HUES64 (cell line): ENCODE data around the gene TMEM187.

Experiments used
- H3K27ac ChIP-seq: 2 replicates; pipeline ENCODE4 v1.7.0; 2013; ENCODE audit warnings: low read depth, low read length, inconsistent platforms
- H3K27me3 ChIP-seq: 2 replicates; pipeline ENCODE4 v1.6.1; 2013; ENCODE audit warnings: mild to moderate bottlenecking, low read length; ENCODE audit not compliant: insufficient read depth
- H3K36me3 ChIP-seq: 2 replicates; pipeline ENCODE4 v1.6.1; 2013; ENCODE audit warnings: mild to moderate bottlenecking, low read length; ENCODE audit not compliant: insufficient read depth
- H3K4me1 ChIP-seq: 2 replicates; pipeline ENCODE4 v1.6.1; 2013; ENCODE audit warnings: mild to moderate bottlenecking, low read length, moderate library complexity; ENCODE audit not compliant: insufficient read depth
- H3K4me3 ChIP-seq: 2 replicates; pipeline ENCODE4 v1.5.1; 2013; ENCODE audit warnings: mild to moderate bottlenecking, low read length, moderate library complexity
- H3K9ac ChIP-seq: 2 replicates; pipeline ENCODE4 v1.6.1; 2013; ENCODE audit warnings: mild to moderate bottlenecking, low read depth, low read length
- H3K9me3 ChIP-seq: 2 replicates; pipeline ENCODE4 v1.6.1; 2013; ENCODE audit warnings: low read depth, low read length; ENCODE audit not compliant: insufficient read depth
- WGBS: fragments of 150-250, 120-280 bp; methylation state at CpG from one replicate; pipeline ENCODE4 v1.1.7; 2013; ENCODE audit warnings: missing lambda C conversion rate; 5-methylcytosine and 5-hydroxymethylcytosine counted together

Gene TMEM187

DNA sequence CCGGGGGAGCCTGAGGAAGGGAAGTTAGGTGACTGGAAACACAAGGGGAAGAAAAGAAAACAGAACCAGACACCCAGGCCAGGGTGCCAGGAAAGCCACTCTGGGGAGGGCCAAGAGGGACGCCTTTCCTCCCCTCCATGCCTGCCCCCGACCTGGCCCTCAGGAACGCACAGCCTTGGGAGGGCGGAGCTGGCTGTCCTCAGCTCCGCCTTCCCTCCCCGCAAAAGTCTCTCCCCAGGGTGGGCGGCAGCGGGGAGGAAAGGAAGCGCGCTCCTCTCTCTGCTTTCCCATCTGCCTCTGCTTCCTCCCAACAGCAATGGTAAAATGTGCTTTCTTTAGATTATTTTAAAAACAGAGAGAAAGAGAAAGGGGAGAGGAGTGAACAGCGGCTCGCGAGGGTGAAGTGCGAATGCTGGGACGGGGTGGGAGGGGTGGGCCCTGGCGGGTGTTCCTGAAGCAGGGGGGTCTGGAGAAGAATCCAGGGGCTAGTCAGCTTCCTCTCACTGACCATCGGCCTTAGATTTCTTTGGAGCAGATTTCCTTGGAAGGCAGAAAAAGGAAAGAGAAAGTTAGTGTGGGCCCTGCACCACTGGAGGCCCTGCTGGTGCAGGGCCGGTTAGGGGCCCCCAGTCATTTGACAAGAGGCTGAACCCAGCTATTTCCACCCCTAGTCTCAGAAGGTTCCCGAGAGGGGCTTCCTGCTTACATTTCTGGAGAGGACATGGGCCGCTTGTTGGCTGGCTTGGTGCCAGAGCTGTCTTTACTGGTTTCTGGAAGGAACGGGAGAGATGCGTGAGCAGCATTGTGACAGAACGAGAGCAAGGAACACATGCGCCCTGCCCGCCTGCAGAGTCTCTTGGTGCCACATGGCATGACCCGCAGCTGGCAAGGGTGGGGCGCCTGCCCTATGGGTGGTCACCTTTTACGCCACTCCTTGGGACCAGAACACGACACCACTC is 23.4 kb upstream of the TMEM187 start:
- H3K27ac ChIP-seq, result peak overlapping the region; percentile 84
- no peak overlapping the region for H3K4me3 ChIP-seq
- peaks cover 56% of the 10 kb centered on the region for H3K36me3 ChIP-seq
- no peak overlapping the region for H3K9ac ChIP-seq
- no peaks in the 10 kb centered on the region for H3K9me3 ChIP-seq
- 0 out of 2 replicates have a peak, but pooled peaks cover 5% of the 10 kb centered on the region for H3K4me1 ChIP-seq
- 77% methylated on average over 25 of the region's 30 CpGs for WGBS
- no peaks in the 10 kb centered on the region for H3K27me3 ChIP-seq

DNA sequence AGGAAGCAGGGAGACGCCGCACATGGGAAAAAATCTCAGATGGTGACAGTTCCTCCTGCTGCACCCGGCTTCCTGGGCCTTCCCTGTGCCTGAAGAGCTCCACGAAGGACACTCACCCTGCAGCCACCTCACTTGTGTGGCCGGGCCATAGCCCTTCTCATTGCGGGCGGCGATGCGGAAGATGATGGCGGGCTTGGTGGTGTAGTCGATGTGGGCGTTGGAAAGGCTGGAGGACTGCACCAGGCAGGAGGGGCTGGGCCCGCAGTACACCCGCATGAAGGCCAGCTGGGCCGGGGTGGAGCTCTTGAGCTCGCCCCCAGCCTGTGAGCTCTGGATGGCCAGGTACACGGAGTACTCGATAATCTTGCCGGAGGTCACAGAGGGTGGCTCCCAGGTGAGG is 22.4 kb upstream of the TMEM187 start:
- no peak overlapping the region for H3K9ac ChIP-seq
- 0 out of 2 replicates have a peak, but pooled peaks cover 5% of the 10 kb centered on the region for H3K4me1 ChIP-seq
- H3K9me3 ChIP-seq, result no peaks in the 10 kb centered on the region
- no peak overlapping the region for H3K27ac ChIP-seq
- peaks cover 66% of the 10 kb centered on the region for H3K36me3 ChIP-seq
- H3K4me3 ChIP-seq, result no peak overlapping the region
- no peaks in the 10 kb centered on the region for H3K27me3 ChIP-seq
- 89% methylated on average over 19 of the region's 19 CpGs for WGBS

DNA sequence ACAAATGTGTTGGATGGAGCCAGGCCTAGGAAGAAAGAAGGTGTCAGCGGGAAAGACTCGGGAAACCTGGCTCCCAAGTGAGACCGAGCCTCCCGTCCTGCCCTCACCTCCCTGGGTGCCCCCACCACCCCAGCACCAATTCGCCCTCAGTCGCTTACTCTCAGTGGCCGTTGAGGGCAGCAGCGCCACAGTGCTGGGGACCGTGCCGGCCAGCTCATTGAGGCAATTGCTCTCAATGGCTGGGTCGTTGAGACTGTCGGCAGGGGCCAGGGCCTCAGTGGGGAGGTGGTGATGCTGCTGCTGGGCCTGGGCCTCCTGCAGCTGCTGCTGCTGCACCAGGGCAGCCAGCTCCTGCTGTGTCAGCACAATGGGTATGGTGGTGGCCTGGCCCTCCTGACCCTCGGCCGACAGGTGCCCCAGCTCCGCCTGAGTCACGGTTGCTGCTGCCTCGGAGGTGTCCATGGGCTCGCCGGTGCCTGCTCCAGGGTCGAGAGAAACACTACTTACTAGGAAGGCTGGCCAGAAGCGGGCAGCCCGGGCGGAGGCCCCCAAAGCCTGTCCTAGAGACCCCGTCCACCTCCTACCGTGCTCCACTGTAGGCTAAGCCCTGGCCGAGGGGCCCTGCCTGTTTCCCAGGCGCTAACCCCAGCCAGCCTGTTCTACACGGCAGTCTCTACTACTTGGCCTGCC is 20.7 kb upstream of the TMEM187 start:
- peaks cover 83% of the 10 kb centered on the region for H3K36me3 ChIP-seq
- H3K4me1 ChIP-seq, result 0 out of 2 replicates have a peak, but pooled peaks cover 5% of the 10 kb centered on the region
- no peak overlapping the region for H3K9ac ChIP-seq
- no peak overlapping the region for H3K4me3 ChIP-seq
- no peaks in the 10 kb centered on the region for H3K27me3 ChIP-seq
- no peak overlapping the region; the same call in 1 of the 2 replicates for H3K27ac ChIP-seq
- WGBS, result 94% methylated on average over 28 of the region's 28 CpGs
- H3K9me3 ChIP-seq, result no peaks in the 10 kb centered on the region

DNA sequence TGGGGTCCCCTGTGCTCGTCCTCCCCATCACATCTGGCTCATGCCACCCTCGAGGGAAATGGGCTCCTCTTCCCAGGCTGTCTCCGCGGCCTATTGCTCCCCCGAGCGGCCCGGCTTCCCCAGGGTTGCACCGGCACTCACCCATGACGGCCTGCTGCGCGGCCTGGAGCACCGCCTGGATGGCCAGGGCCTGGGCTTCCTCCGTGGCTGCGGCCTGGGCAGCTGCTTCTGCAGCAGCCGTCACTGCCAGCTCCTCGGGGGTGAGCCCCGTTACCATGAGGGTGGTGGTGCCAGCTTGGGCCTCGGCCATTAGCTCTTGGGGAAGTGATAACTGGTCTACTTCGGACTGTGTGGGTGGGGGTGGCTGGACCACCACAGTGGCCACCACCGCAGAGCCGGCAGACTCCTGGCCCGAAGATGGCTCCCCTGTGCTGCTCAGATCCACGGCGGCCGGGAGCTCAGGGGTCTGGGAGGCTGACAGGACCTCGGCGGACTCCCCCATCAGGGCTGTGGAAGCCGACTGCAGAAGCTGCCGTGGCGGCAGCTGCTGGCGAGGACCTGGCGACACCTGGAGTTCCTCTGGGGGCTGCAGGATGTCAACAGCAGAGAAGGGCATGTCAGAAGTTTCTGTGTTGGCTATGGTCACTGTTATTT is 20.1 kb upstream of the TMEM187 start:
- Histone ChIP-seq H3K4me3 (no peak overlapping the region), H3K4me1 (0 out of 2 replicates have a peak, but pooled peaks cover 4% of the 10 kb centered on the region), H3K9ac (no peak overlapping the region), H3K27me3 (no peaks in the 10 kb centered on the region), H3K9me3 (no peaks in the 10 kb centered on the region), H3K36me3 (peaks cover 86% of the 10 kb centered on the region), H3K27ac (peak overlapping the region; percentile 79)
- WGBS, result 95% methylated on average over 32 of the region's 32 CpGs

DNA sequence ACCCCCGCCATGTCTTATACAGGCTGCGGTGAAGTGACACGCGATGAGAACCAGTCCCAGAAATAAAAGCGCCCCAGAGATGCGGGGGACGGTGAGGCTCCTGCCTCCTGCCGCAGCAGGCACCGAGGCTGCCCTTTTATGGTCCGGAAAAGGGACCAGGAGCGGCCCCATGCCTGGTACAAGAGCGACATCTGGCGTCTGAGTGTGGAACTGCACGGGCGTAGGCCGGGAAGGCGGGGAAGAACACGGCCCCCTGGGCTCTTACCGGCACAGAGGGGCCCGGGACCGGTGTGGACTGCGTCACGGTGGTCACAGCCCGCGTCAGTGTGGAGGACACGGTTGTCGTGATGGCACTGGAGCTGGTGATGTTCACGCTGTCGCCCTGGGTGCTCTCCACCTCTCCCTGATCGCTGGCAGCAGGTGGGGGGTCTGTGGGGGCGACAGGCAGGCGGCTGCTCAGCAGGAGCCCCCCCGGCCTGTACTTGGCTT is 19.2 kb upstream of the TMEM187 start:
- H3K4me1 ChIP-seq, result no peaks in the 10 kb centered on the region
- H3K27ac ChIP-seq, result peak overlapping the region; percentile 79
- no peaks in the 10 kb centered on the region for H3K9me3 ChIP-seq
- H3K36me3 ChIP-seq, result peaks cover 90% of the 10 kb centered on the region
- 39% methylated on average over 32 of the region's 33 CpGs for WGBS
- H3K4me3 ChIP-seq, result no peak overlapping the region
- H3K27me3 ChIP-seq, result no peaks in the 10 kb centered on the region
- H3K9ac ChIP-seq, result no peak overlapping the region

DNA sequence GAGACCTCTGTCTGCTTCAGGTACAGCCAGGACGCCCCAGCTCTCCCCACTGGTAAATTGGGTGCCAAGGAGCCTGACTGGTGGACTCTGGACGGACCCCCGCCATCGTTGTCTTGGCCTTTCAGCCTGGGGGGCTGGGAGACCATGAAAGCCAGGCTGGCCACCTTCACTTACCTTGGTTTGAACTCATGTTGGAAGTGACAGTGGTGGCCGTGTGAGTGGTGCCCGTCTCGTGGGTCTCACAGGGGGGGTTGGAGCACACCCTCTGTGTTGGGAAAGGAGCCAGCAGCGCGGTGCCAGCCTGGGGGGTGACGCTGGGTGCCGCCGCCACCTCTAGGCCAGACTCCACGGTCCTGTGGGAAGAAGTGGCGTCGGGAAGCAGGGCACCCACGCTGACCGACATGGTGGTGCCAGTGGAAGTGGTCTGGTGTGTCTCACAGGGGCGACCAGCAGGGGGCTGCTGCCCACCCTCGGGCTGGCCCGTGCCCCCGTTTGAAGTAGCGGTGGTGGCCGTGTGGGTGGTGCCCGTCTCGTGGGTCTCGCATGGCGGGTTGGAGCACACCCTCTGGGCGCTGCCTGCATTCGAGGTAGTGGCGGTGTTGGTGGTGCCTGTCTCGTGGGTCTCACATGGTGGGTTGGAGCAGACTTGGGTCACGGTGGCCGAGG is 18.5 kb upstream of the TMEM187 start:
- H3K9me3 ChIP-seq, result no peaks in the 10 kb centered on the region
- H3K36me3 ChIP-seq, result peaks cover 96% of the 10 kb centered on the region
- H3K9ac ChIP-seq, result no peak overlapping the region
- H3K4me1 ChIP-seq, result no peaks in the 10 kb centered on the region
- no peaks in the 10 kb centered on the region for H3K27me3 ChIP-seq
- H3K27ac ChIP-seq, result no peak overlapping the region; the same call in 1 of the 2 replicates
- 92% methylated on average over 33 of the region's 33 CpGs for WGBS
- H3K4me3 ChIP-seq, result no peak overlapping the region

DNA sequence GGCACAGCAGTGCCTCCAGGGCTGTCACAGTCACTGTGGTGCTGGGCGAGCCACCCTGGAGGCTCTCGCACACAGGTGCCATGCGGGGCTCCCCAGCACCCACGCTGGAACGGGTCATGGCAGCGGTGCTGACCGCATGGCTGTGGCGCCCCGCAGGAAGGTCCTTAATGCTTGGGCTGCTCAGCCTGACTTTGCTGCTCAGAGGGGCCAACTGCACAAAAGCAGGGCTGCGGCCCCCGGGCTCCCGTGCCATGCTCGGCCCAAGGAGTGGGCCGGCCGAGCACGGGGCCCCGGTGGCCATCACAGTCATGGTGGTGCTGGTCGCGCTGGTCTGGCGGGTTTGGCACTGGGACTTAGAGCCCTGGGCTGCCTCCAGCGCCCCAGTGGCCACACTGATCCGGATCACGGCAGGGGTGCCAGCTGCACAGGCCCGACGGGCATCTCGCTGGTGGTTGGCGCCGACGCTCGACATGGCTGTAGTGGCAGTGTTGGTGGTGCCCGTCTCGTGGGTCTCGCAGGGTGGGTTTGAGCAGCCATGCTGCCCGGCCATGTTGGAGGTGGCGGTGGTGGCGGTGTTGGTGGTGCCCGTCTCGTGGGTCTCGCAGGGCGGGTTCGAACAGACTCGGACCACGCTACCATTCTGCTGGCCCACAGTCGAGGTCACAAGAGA is 17.9 kb upstream of the TMEM187 start:
- Histone ChIP-seq H3K36me3 (peaks cover 98% of the 10 kb centered on the region), H3K9ac (no peak overlapping the region), H3K9me3 (no peaks in the 10 kb centered on the region), H3K4me1 (no peaks in the 10 kb centered on the region), H3K4me3 (no peak overlapping the region), H3K27me3 (no peaks in the 10 kb centered on the region), H3K27ac (no peak overlapping the region)
- WGBS, result 95% methylated on average over 44 of the region's 44 CpGs

DNA sequence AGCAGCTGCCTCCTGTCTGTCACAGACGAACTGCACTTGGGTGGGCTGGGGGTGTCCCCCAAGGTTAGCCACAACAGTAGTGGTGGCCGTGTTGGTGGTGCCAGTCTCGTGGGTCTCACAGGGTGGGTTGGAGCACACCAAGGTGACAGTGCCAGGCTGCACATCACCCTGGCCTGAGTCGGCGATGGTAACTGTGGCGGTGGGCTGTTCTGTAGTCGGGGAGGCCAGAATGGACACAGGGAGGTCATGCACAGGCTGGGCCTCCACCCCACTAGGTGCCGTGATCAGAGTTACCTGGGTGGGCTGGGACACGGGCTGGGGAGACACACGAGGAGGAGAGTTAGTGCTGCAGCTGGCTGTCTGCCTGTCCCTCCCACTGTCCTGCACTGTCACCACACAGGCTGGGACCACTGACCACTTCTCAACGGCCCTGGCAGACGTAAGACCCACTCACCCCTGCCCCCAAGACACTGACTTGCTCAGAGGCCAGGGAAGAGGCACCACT is 17.3 kb upstream of the TMEM187 start:
- no peaks in the 10 kb centered on the region for H3K9me3 ChIP-seq
- H3K36me3 ChIP-seq, result peaks cover 98% of the 10 kb centered on the region
- no peaks in the 10 kb centered on the region for H3K4me1 ChIP-seq
- WGBS, result 94% methylated on average over 12 of the region's 12 CpGs
- H3K9ac ChIP-seq, result no peak overlapping the region
- no peak overlapping the region for H3K4me3 ChIP-seq
- no peaks in the 10 kb centered on the region for H3K27me3 ChIP-seq
- no peak overlapping the region for H3K27ac ChIP-seq

DNA sequence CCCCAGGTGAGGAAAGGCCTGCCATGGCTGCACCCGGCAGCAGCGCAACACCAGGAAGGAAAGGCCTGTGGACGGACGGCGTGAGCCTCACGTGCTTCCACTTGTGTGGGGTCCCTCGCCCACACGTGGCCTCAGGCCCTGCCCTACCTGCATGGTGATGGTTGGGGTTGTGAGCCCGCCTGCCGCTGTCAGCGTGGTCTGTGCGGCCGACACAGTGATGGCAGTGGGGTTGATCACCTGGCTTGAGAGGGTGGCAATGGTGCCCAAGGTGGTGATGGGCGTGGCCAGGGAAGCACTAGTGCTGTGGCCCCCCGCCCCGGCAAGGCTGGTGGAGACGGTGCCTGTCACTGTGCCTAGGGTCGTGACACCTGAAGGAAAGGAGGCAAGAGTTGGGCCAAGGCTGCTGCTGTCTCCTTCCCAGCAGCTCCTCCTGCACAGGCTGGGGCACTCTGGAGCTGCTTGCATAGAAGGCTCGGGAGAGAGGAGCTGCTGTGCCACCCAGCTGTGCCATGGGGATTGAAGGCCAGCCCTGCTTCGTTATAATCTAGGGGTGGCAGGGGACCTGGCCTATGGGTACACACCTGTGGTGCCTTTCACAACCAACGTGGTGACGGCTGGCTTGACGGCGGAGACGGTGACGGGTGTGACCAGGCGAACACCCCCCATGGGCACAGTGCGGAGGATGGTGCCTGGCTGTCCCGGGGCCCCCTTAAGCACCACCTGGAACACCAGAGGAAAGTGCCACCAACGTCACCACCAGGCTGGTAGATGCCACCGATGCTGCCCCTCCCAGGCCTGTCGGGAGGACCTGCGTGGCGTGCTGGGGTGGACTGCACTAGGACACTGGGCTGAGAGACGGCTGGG is 16.3 kb upstream of the TMEM187 start:
- 94% methylated on average over 35 of the region's 35 CpGs for WGBS
- no peak overlapping the region for H3K27ac ChIP-seq
- no peak overlapping the region for H3K9ac ChIP-seq
- no peaks in the 10 kb centered on the region for H3K4me1 ChIP-seq
- no peak overlapping the region for H3K4me3 ChIP-seq
- peaks cover 98% of the 10 kb centered on the region for H3K36me3 ChIP-seq
- H3K27me3 ChIP-seq, result no peaks in the 10 kb centered on the region
- no peaks in the 10 kb centered on the region for H3K9me3 ChIP-seq
